PFSK-1 (cell line): Measurements from ENCODE around the gene EDEM1.

ENCODE experiments used
- POLR2AphosphoS5 ChIP-seq: IDR thresholded peaks from 2 replicates; pipeline ENCODE4 v1.6.1; 2012; ENCODE audit warnings: low read depth, mild to moderate bottlenecking, control low read depth, low read length, moderate library complexity
- REST ChIP-seq, 2 experiments: IDR thresholded peaks; 2 replicates each; pipeline versions ENCODE4 v1.6.1 to v1.8.0; 2011 to 2012; ENCODE audit warnings: low read depth in 2 of 2, low read length in 2 of 2, control low read depth in 1 of 2, inconsistent platforms in 1 of 2, mild to moderate bottlenecking in 1 of 2, moderate library complexity in 1 of 2; ENCODE audit not compliant: insufficient read depth in 1 of 2
- TAF1 ChIP-seq: IDR thresholded peaks from 2 replicates; pipeline ENCODE4 v1.6.1; 2012; ENCODE audit warnings: low read length, control low read depth, borderline replicate concordance; ENCODE audit not compliant: insufficient read depth

GRCh38 chr3:5168110-5168509, 19.4 kb upstream of the EDEM1 start:
- TF ChIP-seq REST (IDR thresholded peaks at IDR 0.05; ENCODE audit: insufficient read depth in 1 of 2, low read depth in 2 of 2, low read length in 2 of 2) (no peak), TAF1 (no peak), POLR2AphosphoS5 (no peak)
